DMS153 treated with DMSO at 0.1 percent for 48 hours (cell line): ENCODE data around the gene SULT1C2.

Experiments used
- DNase-seq: peaks from one replicate; lab custom pipeline; 2025; ENCODE audit not compliant: unreplicated experiment; lab: John Stamatoyannopoulos, UW

Gene SULT1C2

DNA sequence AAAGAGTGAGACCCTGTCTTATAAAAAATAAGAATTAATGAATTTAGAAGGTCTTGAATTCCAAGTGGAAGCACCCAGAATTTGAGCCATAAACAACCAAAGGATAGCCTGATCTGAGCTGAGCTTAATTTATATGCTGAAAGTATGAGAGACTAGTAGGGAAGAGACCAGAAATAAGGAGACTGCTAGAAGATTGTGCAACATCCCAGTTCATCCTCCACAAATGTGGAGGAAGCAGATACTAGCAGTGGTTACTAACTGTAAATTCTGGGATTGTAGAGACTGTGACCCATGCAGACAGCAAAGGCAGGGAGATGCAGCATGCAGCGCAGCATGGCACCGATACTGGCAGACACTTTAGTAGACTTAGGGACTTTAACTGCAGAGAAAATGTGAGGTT lies 1.5 kb upstream of the SULT1C2 start:
- no peak for DNase-seq

DNA sequence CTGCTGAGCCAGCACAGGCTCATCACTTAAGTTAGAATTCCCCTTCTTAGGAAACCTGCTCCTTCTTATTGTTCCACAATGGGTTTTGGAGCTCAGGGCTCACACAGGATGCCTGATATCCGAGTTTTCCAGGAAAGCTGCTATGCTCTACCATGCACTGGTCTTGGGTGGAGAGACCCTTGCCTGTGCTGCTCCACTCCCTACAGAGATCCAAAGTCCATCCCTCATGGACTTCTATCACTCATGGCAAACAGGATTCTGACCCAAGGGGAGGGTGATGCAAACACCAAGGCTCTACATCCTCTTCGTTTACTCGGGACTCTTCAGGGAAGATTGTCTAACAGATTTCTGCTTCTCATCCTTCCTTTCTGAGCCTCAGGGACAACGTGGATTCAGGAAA lies 5.2 kb downstream of the SULT1C2 start:
- no peak for DNase-seq

DNA sequence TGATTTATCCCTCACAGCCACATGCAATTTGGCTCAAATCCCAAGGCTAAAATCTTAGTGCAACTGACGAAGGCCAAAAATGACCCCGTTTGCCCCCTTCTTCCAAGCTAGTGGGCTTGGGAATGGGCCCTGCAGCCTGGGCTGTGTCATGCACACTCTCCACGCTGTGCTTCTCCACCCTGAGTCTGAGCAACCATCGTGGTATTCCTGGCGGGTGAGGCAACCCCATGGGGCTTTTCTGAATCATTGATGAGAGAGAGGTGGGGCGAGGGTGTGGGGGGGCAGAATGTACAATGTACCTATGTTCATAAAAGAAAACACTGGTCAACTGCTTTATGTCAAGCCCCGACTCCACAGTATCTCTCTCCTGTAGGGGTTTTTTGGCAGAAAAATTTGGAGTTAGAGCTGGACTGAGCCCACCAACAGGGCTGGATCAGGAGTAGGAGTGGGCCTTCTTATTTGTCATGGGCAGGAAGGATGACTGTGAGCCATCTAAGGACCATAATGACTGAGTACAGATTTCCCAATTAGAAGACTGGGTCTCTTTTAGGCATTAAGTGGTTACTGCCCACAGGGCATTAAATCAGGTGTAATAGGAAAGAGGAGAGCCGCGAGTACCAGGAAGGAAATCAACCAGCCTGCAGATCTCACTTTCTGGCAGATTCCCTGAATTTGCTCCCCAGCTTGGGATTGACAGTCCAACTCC lies 8.9 kb downstream of the SULT1C2 start:
- no peak for DNase-seq

DNA sequence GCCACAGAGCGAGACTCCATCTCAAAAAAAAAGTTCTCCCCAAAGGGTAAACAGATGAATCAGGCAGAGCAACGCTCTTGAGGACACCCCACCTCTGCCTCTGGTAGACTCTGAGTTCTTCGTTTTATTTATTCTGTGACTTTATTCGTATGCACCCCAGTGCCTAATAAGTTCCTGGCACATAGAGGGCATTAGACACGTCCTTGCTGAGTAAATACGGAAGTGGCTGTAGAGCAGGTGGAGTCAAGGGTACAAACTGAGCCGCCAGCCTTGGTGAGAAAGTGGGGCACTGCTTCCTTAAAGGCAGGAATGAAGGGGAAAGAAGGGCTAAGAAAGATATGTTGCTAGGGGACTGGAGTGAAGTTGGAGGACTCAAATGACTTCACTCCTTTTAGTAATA lies 12.9 kb downstream of the SULT1C2 start:
- DNase-seq = no peak

DNA sequence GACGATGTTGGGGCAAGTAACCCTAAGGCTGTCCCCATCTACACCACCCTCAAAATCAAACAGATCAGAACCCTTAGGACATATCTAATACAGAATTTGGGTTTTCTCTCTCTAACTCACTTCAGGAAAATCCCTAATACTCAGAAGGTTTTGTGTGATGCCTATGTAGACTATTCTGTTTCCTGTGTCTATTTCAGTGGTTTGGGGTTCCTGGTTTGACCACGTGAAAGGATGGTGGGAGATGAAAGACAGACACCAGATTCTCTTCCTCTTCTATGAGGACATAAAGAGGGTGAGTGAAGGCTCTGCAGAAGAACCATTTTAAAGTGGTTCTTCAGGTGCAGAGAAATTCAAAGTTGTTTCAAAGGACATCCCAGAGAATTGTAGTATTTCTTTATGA lies 16.3 kb downstream of the SULT1C2 start:
- DNase-seq = no peak

DNA sequence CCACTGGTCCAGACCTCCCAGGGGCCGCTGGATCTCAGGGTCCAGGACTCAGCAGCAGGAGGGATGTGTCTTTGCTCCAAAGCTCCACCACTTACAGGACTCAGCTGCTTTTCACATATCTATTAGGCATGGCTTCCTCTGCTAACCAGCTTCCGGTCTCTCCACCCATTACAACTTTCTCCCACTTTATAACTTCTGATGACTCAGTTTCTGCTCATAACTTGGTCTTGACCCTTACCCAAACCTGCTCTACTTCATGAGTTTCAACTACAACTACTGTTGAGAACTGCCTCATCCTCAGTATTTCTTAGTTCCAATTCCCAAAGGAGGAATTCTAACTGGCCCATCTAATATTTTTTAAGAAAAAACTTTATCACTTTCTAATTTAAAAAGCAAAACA lies 17.2 kb downstream of the SULT1C2 start:
- no peak for DNase-seq

DNA sequence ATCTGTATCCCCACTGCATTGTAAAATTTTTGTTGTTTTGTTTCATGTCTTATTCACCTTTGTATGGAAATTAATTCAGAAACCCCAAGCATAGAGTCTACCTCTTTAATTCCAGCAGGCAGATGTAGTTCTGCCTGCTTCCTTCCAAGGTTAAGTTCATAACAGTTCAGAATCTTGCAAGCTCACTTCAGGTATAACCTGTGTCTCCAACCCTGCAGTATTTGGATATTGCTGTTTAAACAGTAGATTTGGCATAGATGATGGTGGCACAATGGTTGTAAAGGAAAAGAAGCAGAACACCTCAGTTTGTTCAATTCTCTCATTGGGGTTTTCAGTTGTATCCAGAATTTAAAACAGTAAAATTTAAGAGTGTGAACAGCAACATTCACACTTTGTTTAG lies 21.2 kb downstream of the SULT1C2 start:
- DNase-seq = no peak

DNA sequence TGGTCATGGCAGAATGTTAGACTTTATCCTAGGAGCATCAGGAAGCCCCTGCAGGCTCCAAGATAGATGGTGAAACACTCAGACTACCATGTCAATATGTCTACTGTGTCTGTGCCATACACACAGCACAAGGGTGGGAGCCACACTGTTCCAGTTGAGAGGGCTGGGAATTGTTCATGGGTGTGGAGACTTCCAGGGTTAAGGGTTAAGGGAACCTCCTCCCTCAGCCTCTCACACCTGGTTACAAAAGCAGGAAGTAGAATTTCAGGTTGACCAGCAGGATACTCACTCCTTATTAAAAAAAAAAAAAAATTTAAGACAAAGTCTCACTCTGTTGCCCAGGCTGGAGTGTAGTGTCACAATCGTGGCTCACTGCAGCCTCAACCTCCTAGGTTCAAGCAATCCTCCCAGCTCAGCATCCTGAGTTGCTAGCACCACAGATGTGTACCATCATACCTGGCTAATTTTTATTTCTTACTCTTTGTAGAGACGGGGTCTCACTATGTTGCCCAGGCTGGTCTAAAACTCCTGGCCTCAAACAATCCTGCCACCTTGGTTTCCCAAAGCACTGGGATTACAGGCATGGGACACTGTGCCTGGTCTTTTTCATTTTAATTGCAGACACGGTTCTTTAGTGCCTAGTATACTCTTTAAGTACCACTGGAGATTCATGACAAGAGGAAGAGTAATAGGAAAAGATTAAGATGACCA lies 26.0 kb downstream of the SULT1C2 start:
- DNase-seq = no peak

DNA sequence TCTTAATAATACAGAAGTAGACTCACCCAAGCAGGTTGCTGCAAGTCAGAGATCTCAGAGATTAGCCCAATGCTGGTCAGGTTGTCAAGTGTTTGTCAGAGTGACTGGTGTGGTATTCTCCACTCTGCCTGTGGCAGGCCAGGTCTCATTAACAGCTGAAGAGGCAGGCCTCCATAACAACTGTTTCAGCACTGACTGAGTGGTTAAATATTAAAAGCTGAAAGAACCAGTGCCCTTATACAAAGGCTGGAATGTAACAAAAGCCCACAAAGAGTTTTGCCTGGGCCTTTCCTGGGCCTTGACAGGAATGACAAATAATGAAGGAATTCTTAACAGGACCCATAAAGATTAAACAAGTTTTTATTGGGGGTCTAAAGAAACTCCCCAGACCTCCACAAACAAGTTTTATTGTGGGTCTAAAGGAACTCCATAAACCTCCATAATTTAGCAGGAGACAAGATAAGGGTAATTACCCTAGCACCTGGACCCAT lies 26.8 kb downstream of the SULT1C2 start:
- no peak for DNase-seq

DNA sequence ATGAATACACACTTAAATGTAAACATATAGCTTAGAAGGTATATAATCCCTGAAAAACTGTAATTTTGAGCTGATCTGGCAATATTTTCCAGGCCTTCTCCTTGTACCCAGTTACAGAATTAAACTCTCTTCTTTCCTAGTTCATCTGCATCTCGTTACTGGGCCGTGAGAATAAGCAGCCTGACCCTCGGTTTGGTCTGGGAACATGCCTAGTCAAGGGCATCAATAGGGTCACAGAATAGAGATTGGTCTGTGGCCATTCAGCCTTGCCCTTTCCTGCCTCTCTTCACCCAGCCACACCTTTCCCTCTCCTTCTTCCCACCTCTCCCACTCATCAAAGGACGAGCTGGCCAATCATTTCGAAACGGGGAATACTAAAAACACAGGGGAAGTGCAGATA lies 27.3 kb downstream of the SULT1C2 start:
- DNase-seq = no peak

DNA sequence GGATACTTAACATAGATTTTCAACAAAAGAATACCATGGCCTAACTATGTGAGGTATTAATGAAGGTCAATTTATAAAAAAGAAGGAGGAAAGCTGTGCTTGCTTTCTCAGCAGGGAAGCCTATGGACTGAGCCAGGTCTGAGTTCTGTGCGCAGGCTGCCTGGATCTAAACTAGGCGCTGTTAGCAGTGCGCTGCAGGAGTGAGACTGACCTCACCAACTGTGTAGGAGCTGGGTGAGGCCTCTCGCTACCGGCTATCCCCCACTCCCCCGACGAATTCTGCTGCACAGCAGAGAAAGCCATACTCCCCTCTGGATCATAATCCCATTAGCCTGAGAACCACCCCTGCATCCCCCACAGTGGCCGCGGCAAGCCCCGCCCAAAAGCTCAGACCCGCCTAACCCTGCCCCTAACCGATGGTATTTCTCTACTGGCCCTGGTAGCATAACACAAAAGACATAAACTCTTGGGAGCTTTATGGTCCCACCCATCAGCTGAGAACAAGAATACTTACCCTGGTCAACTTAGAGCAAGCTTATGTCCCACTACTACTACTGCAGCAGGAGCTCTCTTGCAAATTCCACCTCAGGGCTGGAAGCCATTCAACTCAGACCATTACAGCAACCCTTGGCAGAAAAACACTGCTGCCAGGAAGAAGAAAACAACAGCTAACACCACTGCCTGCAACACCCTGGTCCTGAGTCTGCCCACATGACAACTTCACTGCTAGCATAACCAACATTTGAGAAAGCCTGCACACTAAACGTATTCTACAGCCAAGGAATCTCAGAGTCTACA lies 28.0 kb downstream of the SULT1C2 start:
- DNase-seq = no peak

DNA sequence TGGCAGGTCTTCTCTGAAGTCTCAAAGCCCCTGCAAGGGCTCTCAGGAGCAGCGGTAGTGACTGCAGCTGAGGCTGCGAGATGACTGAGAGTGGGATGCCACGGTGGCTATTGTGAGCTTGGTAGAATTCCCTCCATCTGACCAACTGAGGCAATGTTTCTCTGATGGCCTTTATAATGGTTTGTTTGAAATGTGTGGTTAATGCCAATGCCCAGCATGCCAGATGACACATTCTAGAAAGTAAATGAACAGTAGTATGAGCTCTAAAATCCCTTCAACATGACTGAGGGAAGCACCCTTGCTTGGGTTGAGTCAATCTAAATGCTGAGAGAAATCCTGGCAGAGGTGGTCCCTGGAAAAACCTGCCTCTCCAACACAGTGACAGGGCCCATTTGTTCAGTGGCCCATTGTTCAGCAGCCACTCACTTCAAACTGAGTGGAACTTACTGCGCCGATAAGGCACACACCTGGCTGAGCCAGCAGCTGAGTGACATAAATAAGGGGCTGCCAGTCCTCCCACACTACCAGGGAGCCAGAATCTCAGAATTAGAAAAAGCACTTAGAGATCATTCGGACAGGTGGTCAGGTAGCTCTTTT lies 31.7 kb downstream of the SULT1C2 start:
- DNase-seq = no peak

DNA sequence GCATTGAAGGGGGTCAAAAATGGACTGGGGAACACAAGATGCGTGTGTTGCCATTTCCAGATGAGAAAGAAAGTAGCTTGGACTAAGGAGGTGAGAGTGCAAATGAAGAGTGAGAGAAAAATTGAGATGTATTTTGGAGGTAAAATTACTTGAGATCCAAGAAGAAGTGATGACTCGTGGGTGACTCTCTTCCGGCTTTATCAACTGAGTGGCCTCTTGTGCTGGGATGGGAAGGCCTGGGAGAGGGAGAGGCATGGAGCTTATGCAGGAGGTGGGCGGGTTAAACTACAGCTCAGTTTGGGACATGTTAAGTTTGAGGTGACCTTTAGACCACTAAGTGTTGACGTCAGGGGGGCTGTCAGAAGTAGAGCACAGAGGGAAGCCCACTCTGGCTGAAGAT lies 34.9 kb downstream of the SULT1C2 start:
- no peak for DNase-seq

DNA sequence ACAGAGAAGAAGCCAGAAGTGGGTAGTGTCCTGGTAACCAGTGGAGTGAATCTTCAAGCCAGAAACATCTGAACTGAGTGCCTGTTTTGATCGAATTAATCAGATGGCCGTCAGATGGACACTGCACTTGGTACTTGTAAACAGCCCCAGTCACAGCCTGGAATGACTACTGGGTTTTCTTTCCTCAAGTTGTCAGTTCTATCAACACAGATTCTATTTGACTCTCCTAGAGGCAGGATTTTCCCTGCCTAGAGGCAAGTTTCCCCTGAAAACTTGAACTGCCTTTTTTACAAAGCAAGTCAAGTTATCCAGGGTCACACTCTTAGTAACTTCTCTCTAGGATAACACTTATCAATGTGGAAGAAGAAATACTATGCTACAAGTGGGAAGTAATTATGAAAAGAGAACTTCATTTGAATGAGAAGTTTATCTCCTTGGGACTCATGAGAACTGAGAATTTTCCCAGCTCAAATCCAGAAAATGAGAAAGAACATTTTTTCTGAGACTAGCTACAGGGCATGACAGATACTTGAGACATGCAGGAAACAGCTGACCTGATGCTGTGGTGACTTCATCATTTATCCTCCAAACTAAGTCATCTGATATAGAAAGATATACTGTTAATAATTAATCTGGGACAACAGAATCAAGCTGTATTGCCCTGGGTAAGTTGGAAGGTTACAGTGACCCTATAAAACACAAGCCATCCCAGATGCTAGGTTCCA lies 36.0 kb downstream of the SULT1C2 start:
- no peak for DNase-seq

DNA sequence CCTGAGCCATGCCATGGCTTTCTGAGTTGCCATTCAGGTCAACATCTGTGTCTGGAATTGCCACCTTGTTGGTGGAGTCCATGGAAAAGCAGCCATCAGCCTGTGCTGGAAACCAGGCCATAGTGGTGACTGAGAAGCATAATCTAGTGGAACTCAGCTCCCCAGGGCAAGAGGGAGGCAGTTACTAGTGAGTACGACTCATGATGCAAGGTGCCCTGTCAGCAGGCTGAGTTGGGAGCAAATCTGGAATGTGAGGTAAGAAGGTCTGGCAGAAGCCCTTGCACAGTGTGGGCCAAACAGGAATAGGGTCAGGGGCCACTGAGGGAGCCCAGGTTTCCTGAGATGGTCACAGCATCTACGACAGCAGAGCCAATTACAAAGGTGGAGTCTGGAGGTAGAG lies 37.1 kb downstream of the SULT1C2 start:
- DNase-seq = no peak

DNA sequence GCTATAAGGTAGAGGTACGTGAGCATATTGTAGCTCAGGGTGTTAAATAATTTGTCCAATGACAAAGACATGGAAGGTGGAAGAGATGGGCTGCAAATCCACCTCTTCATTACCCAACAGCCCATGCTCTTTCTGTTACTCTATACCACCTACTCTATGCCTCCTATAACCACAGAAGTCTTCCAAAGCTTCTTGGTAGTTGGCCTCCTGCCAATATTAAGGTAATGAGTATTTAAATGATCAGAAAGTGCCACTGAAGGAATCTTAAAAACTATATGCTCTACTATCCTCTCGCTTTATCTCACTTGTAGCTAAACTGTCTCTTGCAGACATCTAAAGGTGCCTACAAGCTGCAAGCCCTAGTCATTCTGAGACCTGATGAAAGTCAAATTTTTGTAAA lies 41.1 kb downstream of the SULT1C2 start:
- no peak for DNase-seq

DNA sequence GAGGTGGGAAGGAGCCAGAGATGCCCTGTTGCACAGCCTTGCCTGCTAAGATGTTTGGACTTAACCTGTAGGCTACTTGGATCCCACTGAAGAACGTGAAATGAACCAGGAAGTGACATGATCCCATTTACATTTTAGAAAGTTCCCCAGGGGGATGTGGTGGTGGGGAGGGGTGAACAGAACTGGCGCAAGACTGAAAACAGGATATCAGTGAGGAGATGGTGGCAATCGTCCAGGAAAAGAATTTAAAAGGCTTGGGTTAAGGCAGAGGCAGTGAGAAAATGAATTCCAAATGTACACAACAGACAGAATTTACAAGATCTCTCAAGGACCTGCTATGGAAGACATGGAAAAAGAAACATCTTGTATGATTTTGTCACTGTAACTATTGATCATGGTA lies 42.3 kb downstream of the SULT1C2 start:
- DNase-seq = no peak

DNA sequence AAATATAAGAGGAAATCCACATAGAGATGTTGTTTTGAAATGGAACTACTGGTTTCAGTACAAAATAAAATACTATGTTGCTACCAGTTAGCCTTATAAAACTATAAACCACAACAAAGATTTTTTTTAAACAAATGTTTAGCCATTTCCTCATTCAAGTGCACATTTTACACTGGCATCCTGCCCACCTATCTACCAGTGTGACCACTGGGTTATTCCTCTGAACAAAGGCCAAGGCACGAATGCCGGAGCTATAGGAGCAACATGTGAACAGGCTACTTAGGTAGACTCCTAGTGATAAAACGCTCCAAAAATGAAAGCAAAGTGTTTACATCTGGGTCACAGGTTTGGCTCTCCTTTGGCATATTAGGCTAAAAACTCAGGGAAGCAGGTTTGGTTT lies 57.3 kb downstream of the SULT1C2 start:
- no peak for DNase-seq

DNA sequence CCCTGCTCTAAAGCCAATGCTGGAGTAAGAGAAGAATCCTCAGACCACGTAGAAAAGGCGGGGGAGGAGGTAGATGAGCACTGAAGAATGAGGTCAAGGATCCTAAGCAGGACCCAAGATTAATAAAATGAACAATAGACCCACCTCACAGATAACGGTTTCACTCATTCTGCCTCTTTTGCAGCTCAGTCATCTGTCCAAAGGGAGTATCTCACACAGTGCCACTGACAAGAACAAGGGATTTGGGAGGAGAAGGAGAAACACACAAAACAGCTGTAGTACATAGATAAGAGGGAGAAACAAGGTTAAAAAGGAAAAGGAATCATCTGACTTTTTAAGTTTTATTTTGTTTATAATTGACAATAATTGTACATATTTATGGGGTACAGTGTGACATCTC lies 58.1 kb downstream of the SULT1C2 start:
- no peak for DNase-seq

DNA sequence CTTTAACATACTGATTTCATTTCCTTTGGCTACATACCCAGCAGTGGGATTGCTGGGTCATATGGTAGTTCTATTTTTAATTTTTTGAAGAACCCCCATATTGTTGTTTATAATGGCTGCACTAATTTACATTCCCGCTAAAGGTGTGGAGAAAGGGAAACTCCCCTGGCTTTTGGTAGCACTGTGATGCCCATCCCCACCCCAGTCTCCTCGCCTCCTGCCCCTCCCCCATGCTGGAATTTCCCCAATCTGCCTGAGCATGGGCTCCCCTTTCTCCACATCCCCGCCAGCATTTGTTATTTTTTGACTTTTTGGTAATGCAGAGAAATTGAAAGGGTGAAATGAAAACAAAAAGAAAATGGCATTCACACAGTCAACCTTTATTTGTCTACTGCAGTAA lies 59.1 kb downstream of the SULT1C2 start:
- DNase-seq = no peak
